GM20431 (cell line): ENCODE results near the gene GRIN3B.

Experiments
- in situ Hi-C: fragments of 300-500 bp; cut with MseI, MboI; formaldehyde crosslinking; loops from one replicate; pipeline ENCODE4 v1.15.0; 2020; ENCODE audit warnings: low sequenced_read_pairs; ENCODE audit not compliant: unreplicated experiment

GRIN3B gene

GRCh38 chr19:1038978-1039645, 38.9 kb downstream of the GRIN3B start:
- in situ Hi-C loops: no loop called here

GRCh38 chr19:1039646-1040475, 39.6 kb downstream of the GRIN3B start, which contains the start of gene ABCA7:
Gene ABCA7, plus strand, starts transcription at chr19:1040107. Its CDS starts 1,255 bp downstream, at chr19:1041362.
- in situ Hi-C loops: no loop called here

- in situ Hi-C loops: no loop called here
Observed at GRCh38 chr19:1040476-1041271, 40.5 kb downstream of the GRIN3B start.

GRCh38 chr19:1041272-1041834, 41.1 kb downstream of the GRIN3B start:
- in situ Hi-C loops: no loop called here

GRCh38 chr19:1041835-1042685, 41.8 kb downstream of the GRIN3B start:
- in situ Hi-C loops: no loop called here

GRCh38 chr19:1042689-1043511, 42.7 kb downstream of the GRIN3B start:
- in situ Hi-C loops: no loop called here

- in situ Hi-C loops: no loop called here
Observed at GRCh38 chr19:1045247-1045603, 45.0 kb downstream of the GRIN3B start.

- in situ Hi-C loops: no loop called here
Observed at GRCh38 chr19:1046117-1046626, 46.0 kb downstream of the GRIN3B start.

GRCh38 chr19:1046836-1047695, 46.8 kb downstream of the GRIN3B start:
- in situ Hi-C loops: no loop called here

GRCh38 chr19:1047696-1048147, 47.5 kb downstream of the GRIN3B start:
- in situ Hi-C loops: no loop called here

GRCh38 chr19:1049106-1049505, 48.9 kb downstream of the GRIN3B start:
- in situ Hi-C loops: no loop called here

- in situ Hi-C loops: no loop called here
Observed at GRCh38 chr19:1049800-1050199, 49.6 kb downstream of the GRIN3B start.

GRCh38 chr19:1050989-1051788, 51.0 kb downstream of the GRIN3B start:
- in situ Hi-C loops: no loop called here

GRCh38 chr19:1051791-1052190, 51.6 kb downstream of the GRIN3B start:
- in situ Hi-C loops: no loop called here

- in situ Hi-C loops: no loop called here
Observed at GRCh38 chr19:1052349-1052975, 52.2 kb downstream of the GRIN3B start.
